GM23248 (cell line): Measurements from ENCODE around the gene CELF6. TPM values are rescaled to one million over a fixed set of nuclear protein-coding genes. Genes with fewer than 3 reads are reported as not detected.

Experiments
- DNase-seq: peaks from one replicate; pipeline ENCODE4 v3.0.0-alpha.2; 2015
- H2AFZ ChIP-seq: fragments of 200-600 bp; sonication (generic); 2 replicates; pipeline ENCODE4 v1.6.1; 2016; ENCODE audit warnings: antibody characterized with exemption
- H3F3A ChIP-seq: fragments of 200-600 bp; sonication (generic); 2 replicates; pipeline ENCODE4 v1.6.1; 2016; ENCODE audit warnings: mild to moderate bottlenecking, antibody characterized with exemption, mixed run types; ENCODE audit not compliant: insufficient read depth
- H3K27ac ChIP-seq: fragments of 200-600 bp; sonication (generic); 2 replicates; pipeline ENCODE4 v1.5.1; 2016; ENCODE audit warnings: mild to moderate bottlenecking
- H3K27me3 ChIP-seq: fragments of 200-600 bp; sonication (generic); replicated peaks from 2 replicates; pipeline ENCODE4 v1.6.1; 2016; ENCODE audit warnings: mild to moderate bottlenecking; ENCODE audit not compliant: insufficient read depth
- H3K36me3 ChIP-seq: fragments of 200-600 bp; sonication (generic); 2 replicates; pipeline ENCODE4 v1.6.1; 2016; ENCODE audit warnings: low read depth, mild to moderate bottlenecking
- H3K4me1 ChIP-seq: fragments of 200-600 bp; sonication (generic); 2 replicates; pipeline ENCODE4 v1.6.1; 2016; ENCODE audit warnings: mild to moderate bottlenecking; ENCODE audit not compliant: insufficient read depth
- H3K4me2 ChIP-seq: fragments of 200-600 bp; sonication (generic); one replicate; pipeline ENCODE4 v1.6.1; 2016; ENCODE audit warnings: mild to moderate bottlenecking; ENCODE audit not compliant: unreplicated experiment
- H3K4me3 ChIP-seq: fragments of 200-600 bp; sonication (generic); 2 replicates; pipeline ENCODE4 v1.5.1; 2016; ENCODE audit warnings: mild to moderate bottlenecking
- H3K79me2 ChIP-seq: fragments of 200-600 bp; sonication (generic); 2 replicates; pipeline ENCODE4 v1.6.1; 2016; ENCODE audit warnings: mild to moderate bottlenecking; ENCODE audit not compliant: insufficient read depth
- H3K9ac ChIP-seq: fragments of 200-600 bp; sonication (generic); 2 replicates; pipeline ENCODE4 v1.6.1; 2016; ENCODE audit warnings: mild to moderate bottlenecking
- H3K9me2 ChIP-seq: fragments of 200-600 bp; sonication (generic); 2 replicates; pipeline ENCODE4 v1.6.1; 2016; ENCODE audit warnings: mixed run types, mild to moderate bottlenecking, moderate library complexity; ENCODE audit not compliant: insufficient read depth
- H3K9me3 ChIP-seq: fragments of 200-600 bp; sonication (generic); one replicate; pipeline ENCODE4 v1.6.1; 2017; ENCODE audit warnings: low read depth
- H4K20me1 ChIP-seq: fragments of 200-600 bp; sonication (generic); 2 replicates; pipeline ENCODE4 v1.6.0; 2016; ENCODE audit not compliant: insufficient read depth
- EZH2 ChIP-seq: fragments of 200-600 bp; sonication (generic); IDR thresholded peaks from 2 replicates; pipeline ENCODE4 v1.6.1; 2018; ENCODE audit warnings: antibody characterized with exemption, mild to moderate bottlenecking; ENCODE audit not compliant: insufficient read depth, poor library complexity, severe bottlenecking
- EZH2phosphoT487 ChIP-seq: fragments of 200-600 bp; sonication (generic); IDR thresholded peaks from 2 replicates; pipeline ENCODE4 v1.6.1; 2018; ENCODE audit warnings: antibody characterized with exemption, moderate library complexity, mild to moderate bottlenecking, low read depth; ENCODE audit not compliant: insufficient read depth
- WGBS, 2 experiments: methylation state at CpG; one replicate each; pipeline ENCODE4 v1.1.6; 2015 to 2017; ENCODE audit warnings: low lambda C conversion rate in 2 of 2, low coverage in 1 of 2; ENCODE audit errors: missing lambda C conversion rate in 2 of 2; 5-methylcytosine and 5-hydroxymethylcytosine counted together
- in situ Hi-C: fragments of 300-500 bp; cut with MboI; formaldehyde crosslinking; loops from 2 replicates; pipeline ENCODE4 v1.15.0; 2020
- polyA plus RNA-seq: library from polyadenylated mRNA; unstranded; fragments of >200 nt; fragmentation: Nextera tagmentation; extraction: Ambion mirVana; gene quantifications from 2 replicates; pipeline ENCODE4 v1.2.1, GENCODE V29; 2016
- total RNA-seq: library from RNA; depleted of rRNA; stranded (reverse); fragments of >200 nt; shearing (Covaris generic); gene quantifications from 2 replicates; pipeline ENCODE4 v1.2.3, GENCODE V29; 2014

Gene CELF6
- total and polyA plus RNA-seq, 2 experiments from 2014 or later = 0.08 to 0.22 TPM

GRCh38 chr15:72289597-72290325, 30.2 kb downstream of the CELF6 start:
- Histone ChIP-seq H3K4me3 (no peak overlapping the region), H3K36me3 (no peaks in the 10 kb centered on the region), H3K9me2 (no peaks in the 10 kb centered on the region), H3K4me1 (no peaks in the 10 kb centered on the region), H3K4me2 (no peak overlapping the region), H3K27me3 (no peaks in the 10 kb centered on the region), H3K9me3 (no peaks in the 10 kb centered on the region), H3K9ac (no peak overlapping the region), H4K20me1 (no peaks in the 10 kb centered on the region), H3K79me2 (no peaks in the 10 kb centered on the region), H3K27ac (no peak overlapping the region), H3F3A (no peaks in the 10 kb centered on the region), H2AFZ (no peak overlapping the region)
- 83% methylated on average over 34 to 36 of the region's 52 CpGs for WGBS, 2 experiments
- no peak for DNase-seq
- in situ Hi-C loops = no loop called here
- no peak for TF ChIP-seq EZH2
- no peak for TF ChIP-seq EZH2phosphoT487

- no peaks in the 10 kb centered on the region for H4K20me1 ChIP-seq
- no peaks in the 10 kb centered on the region for H3K4me1 ChIP-seq
- no peak for TF ChIP-seq EZH2
- no peak for TF ChIP-seq EZH2phosphoT487
- H3K27ac ChIP-seq = no peak overlapping the region
- H3K36me3 ChIP-seq = no peaks in the 10 kb centered on the region
- H3K27me3 ChIP-seq = no peaks in the 10 kb centered on the region
- H3K9me2 ChIP-seq = no peaks in the 10 kb centered on the region
- H3K4me3 ChIP-seq = no peak overlapping the region
- H3K9ac ChIP-seq = no peak overlapping the region
- no peaks in the 10 kb centered on the region for H3K79me2 ChIP-seq
- H3F3A ChIP-seq = no peaks in the 10 kb centered on the region
- in situ Hi-C loops = no loop called here
- no peaks in the 10 kb centered on the region for H3K9me3 ChIP-seq
- H3K4me2 ChIP-seq = no peak overlapping the region
- no peak for DNase-seq
- no peak overlapping the region for H2AFZ ChIP-seq
- WGBS, 2 experiments = 86 to 87% methylated on average over 21 to 48 of the region's 49 CpGs
These were observed 31.0 kb downstream of the CELF6 start for GRCh38 chr15:72288796-72289596.

- Histone ChIP-seq H2AFZ (no peak overlapping the region), H3K36me3 (no peaks in the 10 kb centered on the region), H3K27me3 (no peaks in the 10 kb centered on the region), H3K9me3 (no peaks in the 10 kb centered on the region), H4K20me1 (no peaks in the 10 kb centered on the region), H3F3A (no peaks in the 10 kb centered on the region), H3K4me3 (no peak overlapping the region), H3K79me2 (no peaks in the 10 kb centered on the region), H3K27ac (no peak overlapping the region), H3K9ac (no peak overlapping the region), H3K4me1 (no peaks in the 10 kb centered on the region), H3K9me2 (no peaks in the 10 kb centered on the region), H3K4me2 (no peak overlapping the region)
- in situ Hi-C loops = no loop called here
- TF ChIP-seq EZH2 (no peak), EZH2phosphoT487 (no peak)
- WGBS, 2 experiments = 65 to 70% methylated on average over 10 of the region's 10 CpGs
- peak; percentile 26 for DNase-seq
These were observed 33.9 kb downstream of the CELF6 start for GRCh38 chr15:72285927-72286516.

GRCh38 chr15:72285402-72285801, 34.6 kb downstream of the CELF6 start:
- H3K36me3 ChIP-seq = no peaks in the 10 kb centered on the region
- no peaks in the 10 kb centered on the region for H3K27me3 ChIP-seq
- DNase-seq = no peak
- no peaks in the 10 kb centered on the region for H4K20me1 ChIP-seq
- no peaks in the 10 kb centered on the region for H3K9me3 ChIP-seq
- no peak overlapping the region for H3K27ac ChIP-seq
- in situ Hi-C loops = no loop called here
- no peaks in the 10 kb centered on the region for H3K79me2 ChIP-seq
- no peaks in the 10 kb centered on the region for H3F3A ChIP-seq
- H2AFZ ChIP-seq = no peak overlapping the region
- TF ChIP-seq EZH2phosphoT487 (no peak), EZH2 (no peak)
- no peaks in the 10 kb centered on the region for H3K9me2 ChIP-seq
- no peak overlapping the region for H3K4me2 ChIP-seq
- no peaks in the 10 kb centered on the region for H3K4me1 ChIP-seq
- H3K4me3 ChIP-seq = no peak overlapping the region
- no peak overlapping the region for H3K9ac ChIP-seq
- 29 to 37% methylated on average over 3 of the region's 3 CpGs for WGBS, 2 experiments
